SH-SY5Y (cell line): ENCODE measurements around the gene ZNF451.

Experiments
- GATA2 ChIP-seq: IDR thresholded peaks from 2 replicates; pipeline ENCODE4 v1.6.1; 2011; ENCODE audit warnings: mild to moderate bottlenecking, low read depth, low read length
- GATA3 ChIP-seq: IDR thresholded peaks from 2 replicates; pipeline ENCODE4 v1.6.1; 2011; ENCODE audit warnings: low read depth, mild to moderate bottlenecking, low read length, moderate library complexity

DNA sequence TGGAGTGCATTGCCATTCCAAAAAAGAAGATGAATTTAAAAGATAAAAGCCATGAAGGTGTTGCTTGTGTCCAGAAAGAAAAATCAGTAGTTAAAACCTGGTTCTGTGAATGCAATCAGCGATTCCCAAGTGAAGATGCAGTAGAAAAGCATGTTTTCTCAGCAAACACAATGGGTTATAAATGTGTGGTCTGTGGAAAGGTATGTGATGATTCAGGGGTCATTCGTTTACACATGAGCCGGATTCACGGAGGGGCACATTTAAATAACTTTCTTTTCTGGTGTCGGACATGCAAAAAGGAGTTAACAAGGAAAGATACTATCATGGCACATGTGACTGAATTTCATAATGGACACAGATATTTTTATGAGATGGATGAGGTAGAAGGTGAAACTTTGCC, 57.4 kb downstream of the ZNF451 start:
- TF ChIP-seq GATA2 (no peak), GATA3 (no peak)
